Neural cell (in vitro differentiated cells): ENCODE measurements around the gene ZNF862. TPM values are rescaled to one million over a fixed set of nuclear protein-coding genes. Genes with fewer than 3 reads are reported as not detected.

ENCODE experiments used
- H2AFZ ChIP-seq: fragments of 200-600, 300-800 bp; sonication (generic), shearing (Covaris generic); 2 replicates; pipeline ENCODE4 v1.6.0; 2014; ENCODE audit warnings: low read depth, mild to moderate bottlenecking, antibody characterized with exemption, low read length, moderate library complexity
- H3F3A ChIP-seq: fragments of 200-600 bp; shearing (Covaris generic); 2 replicates; pipeline ENCODE4 v1.6.1; 2016; ENCODE audit warnings: mild to moderate bottlenecking, moderate library complexity, mixed read lengths, antibody characterized with exemption, low read length; ENCODE audit not compliant: insufficient read depth, poor library complexity, severe bottlenecking
- H3K27ac ChIP-seq: fragments of 200-600, 300-800 bp; sonication (generic), shearing (Covaris generic); 2 replicates; pipeline ENCODE4 v1.5.1; 2014; ENCODE audit warnings: mild to moderate bottlenecking, low read length, moderate library complexity
- H3K27me3 ChIP-seq: fragments of 300-800, 200-600 bp; sonication (generic), shearing (Covaris generic); 2 replicates; pipeline ENCODE4 v1.6.0; 2014; ENCODE audit warnings: mild to moderate bottlenecking, low read depth, low read length, moderate library complexity; ENCODE audit not compliant: insufficient read depth
- H3K36me3 ChIP-seq: fragments of 300-800, 200-600 bp; sonication (generic), shearing (Covaris generic); 2 replicates; pipeline ENCODE4 v1.5.1; 2014; ENCODE audit warnings: mild to moderate bottlenecking, antibody characterized with exemption, low read length, moderate library complexity; ENCODE audit not compliant: insufficient read depth
- H3K4me2 ChIP-seq: fragments of 300-800, 200-600 bp; sonication (generic), shearing (Covaris generic); 2 replicates; pipeline ENCODE4 v1.6.0; 2014; ENCODE audit warnings: mild to moderate bottlenecking, low read length
- H3K4me3 ChIP-seq: fragments of 300-800, 200-600 bp; sonication (generic), shearing (Covaris generic); 2 replicates; pipeline ENCODE4 v1.5.1; 2014; ENCODE audit warnings: mild to moderate bottlenecking, low read length, moderate library complexity
- H3K79me2 ChIP-seq: fragments of 200-600 bp; shearing (Covaris generic); replicated peaks from 2 replicates; pipeline ENCODE4 v1.6.0; 2014; ENCODE audit warnings: mild to moderate bottlenecking, low read length, moderate library complexity; ENCODE audit not compliant: insufficient read depth
- H3K9ac ChIP-seq: fragments of 300-800, 200-600 bp; sonication (generic), shearing (Covaris generic); 2 replicates; pipeline ENCODE4 v1.6.1; 2016; ENCODE audit warnings: mild to moderate bottlenecking, low read length, mixed read lengths
- H3K9me2 ChIP-seq: fragments of 200-600 bp; shearing (Covaris generic); 2 replicates; pipeline ENCODE4 v1.6.1; 2016; ENCODE audit warnings: mild to moderate bottlenecking, low read length, mixed read lengths; ENCODE audit not compliant: insufficient read depth
- H3K9me3 ChIP-seq: fragments of 200-600, 300-800 bp; sonication (generic), shearing (Covaris generic); 2 replicates; pipeline ENCODE4 v1.6.1; 2016; ENCODE audit warnings: mild to moderate bottlenecking, mixed run types, low read length, moderate library complexity, mixed read lengths
- H4K20me1 ChIP-seq: fragments of 200-600 bp; shearing (Covaris generic); 2 replicates; pipeline ENCODE4 v1.6.1; 2016; ENCODE audit warnings: mild to moderate bottlenecking, mixed run types; ENCODE audit not compliant: insufficient read depth
- EP300 ChIP-seq: fragments of 450-650 bp; conservative IDR thresholded peaks from 2 replicates; pipeline ENCODE4 v1.6.1; 2014; ENCODE audit warnings: antibody characterized with exemption, mild to moderate bottlenecking, moderate library complexity; ENCODE audit not compliant: poor library complexity, severe bottlenecking
- EZH2 ChIP-seq: fragments of 200-600, 300-800 bp; shearing (Covaris generic), sonication (generic); IDR thresholded peaks from 2 replicates; pipeline ENCODE4 v1.6.1; 2014; ENCODE audit warnings: antibody characterized with exemption, low read length, borderline replicate concordance, mild to moderate bottlenecking; ENCODE audit not compliant: insufficient read depth, poor library complexity, severe bottlenecking
- MXI1 ChIP-seq: fragments of 450-650 bp; conservative IDR thresholded peaks from 2 replicates; pipeline ENCODE4 v1.6.1; 2014; ENCODE audit warnings: antibody characterized with exemption, mild to moderate bottlenecking; ENCODE audit not compliant: poor library complexity, severe bottlenecking
- POLR2AphosphoS5 ChIP-seq: IDR thresholded peaks from 2 replicates; pipeline ENCODE4 v1.6.1; 2012
- RAD21 ChIP-seq: fragments of 450-650 bp; conservative IDR thresholded peaks from 2 replicates; pipeline ENCODE4 v1.6.1; 2014; ENCODE audit warnings: antibody characterized with exemption, mild to moderate bottlenecking, moderate library complexity
- REST ChIP-seq: IDR thresholded peaks from 2 replicates; pipeline ENCODE4 v1.6.1; 2012; ENCODE audit warnings: borderline replicate concordance
- SMC3 ChIP-seq: fragments of 450-650 bp; conservative IDR thresholded peaks from 2 replicates; pipeline ENCODE4 v1.6.1; 2014; ENCODE audit warnings: antibody characterized with exemption, mild to moderate bottlenecking, moderate library complexity; ENCODE audit not compliant: poor library complexity
- TAF1 ChIP-seq: IDR thresholded peaks from 2 replicates; pipeline ENCODE4 v1.6.1; 2012; ENCODE audit warnings: low read depth
- polyA plus RNA-seq: library from polyadenylated mRNA; depleted of rRNA; stranded (reverse); fragments of >200 nt; gene quantifications from 2 replicates; pipeline ENCODE4 v1.2.3, GENCODE V29; 2014
- TF ChIP-seq, protein P1 (sequence below): fragments of 450-650 bp; IDR thresholded peaks from 2 replicates; pipeline ENCODE4 v1.5.1; 2014; ENCODE audit warnings: antibody characterized with exemption, mild to moderate bottlenecking, moderate library complexity; ENCODE audit not compliant: poor library complexity, severe bottlenecking

The ZNF862 gene
- polyA plus RNA-seq, 1 donor from 2014 or later: 19.0 TPM

GRCh38 chr7:149831741-149832219, 6.4 kb upstream of the ZNF862 start:
- Histone ChIP-seq H3K9ac (no peak overlapping the region), H3K9me2 (no peaks in the 10 kb centered on the region), H4K20me1 (no peaks in the 10 kb centered on the region), H2AFZ (no peak overlapping the region), H3K36me3 (no peaks in the 10 kb centered on the region), H3K4me2 (no peak overlapping the region), H3F3A (no peaks in the 10 kb centered on the region), H3K79me2 (no peaks in the 10 kb centered on the region), H3K27ac (no peak overlapping the region), H3K4me3 (no peak overlapping the region), H3K9me3 (no peaks in the 10 kb centered on the region), H3K27me3 (no peaks in the 10 kb centered on the region)
- TF ChIP-seq TAF1 (no peak), REST (no peak), SMC3 (no peak), POLR2AphosphoS5 (no peak), RAD21 (no peak), EZH2 (no peak), EP300 (no peak), MXI1 (no peak)
- TF ChIP-seq, protein P1, sequence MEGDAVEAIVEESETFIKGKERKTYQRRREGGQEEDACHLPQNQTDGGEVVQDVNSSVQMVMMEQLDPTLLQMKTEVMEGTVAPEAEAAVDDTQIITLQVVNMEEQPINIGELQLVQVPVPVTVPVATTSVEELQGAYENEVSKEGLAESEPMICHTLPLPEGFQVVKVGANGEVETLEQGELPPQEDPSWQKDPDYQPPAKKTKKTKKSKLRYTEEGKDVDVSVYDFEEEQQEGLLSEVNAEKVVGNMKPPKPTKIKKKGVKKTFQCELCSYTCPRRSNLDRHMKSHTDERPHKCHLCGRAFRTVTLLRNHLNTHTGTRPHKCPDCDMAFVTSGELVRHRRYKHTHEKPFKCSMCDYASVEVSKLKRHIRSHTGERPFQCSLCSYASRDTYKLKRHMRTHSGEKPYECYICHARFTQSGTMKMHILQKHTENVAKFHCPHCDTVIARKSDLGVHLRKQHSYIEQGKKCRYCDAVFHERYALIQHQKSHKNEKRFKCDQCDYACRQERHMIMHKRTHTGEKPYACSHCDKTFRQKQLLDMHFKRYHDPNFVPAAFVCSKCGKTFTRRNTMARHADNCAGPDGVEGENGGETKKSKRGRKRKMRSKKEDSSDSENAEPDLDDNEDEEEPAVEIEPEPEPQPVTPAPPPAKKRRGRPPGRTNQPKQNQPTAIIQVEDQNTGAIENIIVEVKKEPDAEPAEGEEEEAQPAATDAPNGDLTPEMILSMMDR: no peak

DNA sequence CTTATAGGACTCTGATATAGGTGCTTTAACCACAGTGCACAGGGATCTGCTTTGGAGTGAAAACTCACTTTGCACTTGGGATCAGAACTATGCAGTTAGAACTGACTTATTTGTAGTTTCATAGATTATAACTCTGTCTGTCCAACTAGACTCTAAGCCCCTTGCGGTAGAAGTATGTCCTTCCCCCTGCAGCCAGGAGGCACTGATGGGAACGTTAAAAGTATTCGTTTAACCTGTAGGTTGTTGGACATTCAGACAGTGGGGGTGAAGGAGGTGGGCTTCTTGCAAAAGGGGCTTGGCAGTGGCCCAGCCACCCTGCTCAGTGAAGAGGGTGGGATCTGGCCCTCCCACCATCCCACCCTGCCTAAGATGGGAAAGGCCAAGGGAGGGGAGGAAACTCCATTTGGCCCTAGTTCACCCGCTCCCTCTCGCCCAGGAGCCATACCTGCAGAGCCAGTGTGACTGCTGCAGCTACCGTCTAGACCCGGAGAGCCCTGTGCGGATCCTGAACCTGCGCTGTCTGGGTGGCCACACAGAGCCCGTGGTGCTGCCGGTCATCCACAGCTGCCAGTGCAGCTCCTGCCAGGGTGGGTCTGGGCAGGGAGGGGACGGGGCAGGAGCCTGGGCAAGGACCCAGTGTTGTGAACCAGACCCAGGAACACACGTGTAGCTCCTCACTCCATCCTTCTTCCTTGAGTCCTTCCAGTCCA, 5.7 kb upstream of the ZNF862 start:
- no peaks in the 10 kb centered on the region for H3K9me2 ChIP-seq
- no peak overlapping the region for H3K4me3 ChIP-seq
- H3F3A ChIP-seq: no peaks in the 10 kb centered on the region
- no peak overlapping the region for H3K9ac ChIP-seq
- no peak overlapping the region for H2AFZ ChIP-seq
- H3K79me2 ChIP-seq: no peaks in the 10 kb centered on the region
- no peaks in the 10 kb centered on the region for H3K36me3 ChIP-seq
- H3K9me3 ChIP-seq: no peaks in the 10 kb centered on the region
- no peaks in the 10 kb centered on the region for H3K27me3 ChIP-seq
- TF ChIP-seq RAD21 (no peak), POLR2AphosphoS5 (no peak), EP300 (no peak), TAF1 (no peak), REST (no peak)
- TF ChIP-seq, protein P1: no peak
- H3K4me2 ChIP-seq: no peak overlapping the region
- no peaks in the 10 kb centered on the region for H4K20me1 ChIP-seq
- H3K27ac ChIP-seq: no peak overlapping the region
